ENCODE measurements around the gene HSP90B1.

- no peak for TF ChIP-seq POLR2AphosphoS5 (IDR thresholded peaks at IDR 0.05)
- no peak for TF ChIP-seq CTCF (IDR thresholded peaks at IDR 0.05)
Measured at GRCh38 chr12:103997286-103997900, 67.2 kb downstream of the HSP90B1 start.

Measured in sigmoid colon (tissue), 4 donors.